Osteoblast (primary cell): ENCODE data around the gene GPR78. TPM values are rescaled to one million over a fixed set of nuclear protein-coding genes. Genes with fewer than 3 reads are reported as not detected.
A peak's percentile ranks its signal among the peaks of the same experiment; 100 is the strongest.

Experiments used
- DNase-seq: peaks from one replicate; pipeline ENCODE4 v3.0.0; 2011; ENCODE audit warnings: low spot score, mixed read lengths; ENCODE audit not compliant: insufficient read length; ENCODE audit errors: missing footprints
- H2AFZ ChIP-seq: 2 replicates; pipeline ENCODE4 v1.6.0; 2011; ENCODE audit warnings: mild to moderate bottlenecking, low read length
- H3K27ac ChIP-seq: 2 replicates; pipeline ENCODE4 v1.5.1; 2011; ENCODE audit warnings: mild to moderate bottlenecking, low read depth, low read length, moderate library complexity
- H3K27me3 ChIP-seq: 2 replicates; pipeline ENCODE4 v1.6.0; 2012; ENCODE audit warnings: mild to moderate bottlenecking, control low read depth, inconsistent platforms, low read length, moderate library complexity; ENCODE audit not compliant: insufficient read depth
- H3K36me3 ChIP-seq: 2 replicates; pipeline ENCODE4 v1.5.1; 2011; ENCODE audit warnings: mild to moderate bottlenecking, low read length, control low read depth, moderate library complexity; ENCODE audit not compliant: insufficient read depth
- H3K4me1 ChIP-seq: 2 replicates; pipeline ENCODE4 v1.5.1; 2011; ENCODE audit warnings: mild to moderate bottlenecking, low read length, control low read depth, moderate library complexity; ENCODE audit not compliant: insufficient read depth
- H3K4me2 ChIP-seq: 2 replicates; pipeline ENCODE4 v1.6.0; 2011; ENCODE audit warnings: mild to moderate bottlenecking, low read length; ENCODE audit not compliant: insufficient read depth
- H3K4me3 ChIP-seq: fragments of 200-600 bp; sonication (generic); 3 replicates; pipeline ENCODE4 v1.5.1; 2012; ENCODE audit warnings: mild to moderate bottlenecking, low read length, inconsistent platforms; ENCODE audit not compliant: insufficient read depth
- H3K79me2 ChIP-seq: 2 replicates; pipeline ENCODE4 v1.6.0; 2012; ENCODE audit warnings: mild to moderate bottlenecking, low read length, control low read depth, inconsistent platforms; ENCODE audit not compliant: insufficient read depth
- H3K9me3 ChIP-seq: 2 replicates; pipeline ENCODE4 v1.5.1; 2011; ENCODE audit warnings: low read depth, low read length, control low read depth
- H4K20me1 ChIP-seq: 2 replicates; pipeline ENCODE4 v1.6.0; 2012; ENCODE audit warnings: mild to moderate bottlenecking, low read length, control low read depth; ENCODE audit not compliant: insufficient read depth
- CTCF ChIP-seq: IDR thresholded peaks from 2 replicates; pipeline ENCODE4 v1.5.1; 2011; ENCODE audit warnings: mild to moderate bottlenecking, low read depth, low read length, moderate library complexity; ENCODE audit errors: extremely low read depth
- total RNA-seq: library from RNA; depleted of rRNA; stranded (reverse); fragments of >200 nt; gene quantifications from 2 replicates; pipeline ENCODE4 v1.2.3, GENCODE V29; 2012

The GPR78 gene
- total RNA-seq, 1 donor: 1.8 TPM

DNA sequence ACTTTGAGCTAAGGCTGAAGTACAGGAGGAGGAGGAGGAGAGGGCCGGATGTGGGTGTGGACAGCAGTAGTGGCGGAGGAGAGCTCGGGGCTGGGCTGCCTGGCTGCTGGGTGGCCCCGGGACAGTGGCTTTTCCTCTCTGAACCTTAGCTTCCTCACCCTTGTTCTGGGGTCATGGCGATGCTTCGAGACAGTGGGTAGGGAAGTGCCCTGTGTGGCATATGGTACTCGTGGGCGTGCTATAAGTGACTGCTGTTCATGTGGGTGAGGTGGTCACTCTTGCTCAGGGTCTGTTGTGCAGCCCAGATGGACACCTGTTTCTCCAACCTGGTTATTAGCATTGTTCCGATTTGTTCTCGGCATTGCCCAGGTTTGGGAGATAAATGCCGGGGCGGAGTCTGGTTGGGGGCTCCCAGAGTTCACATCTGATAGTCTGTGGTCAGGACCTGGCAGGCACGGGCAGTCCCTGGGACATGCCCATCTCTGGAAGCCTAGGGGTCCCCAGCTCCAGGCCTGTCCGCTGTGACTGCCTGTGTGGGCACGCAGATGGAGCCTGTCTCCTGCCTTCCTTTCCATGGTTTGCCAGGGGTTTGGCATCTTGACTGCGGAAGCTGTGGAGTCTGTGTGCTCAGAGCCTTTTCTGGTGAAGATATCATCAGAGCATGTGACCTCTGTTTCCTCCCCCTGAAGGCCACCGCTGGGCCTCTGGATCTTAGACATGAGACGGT lies 7.4 kb downstream of the GPR78 start:
- H3K27me3 ChIP-seq: peaks cover 43% of the 10 kb centered on the region

DNA sequence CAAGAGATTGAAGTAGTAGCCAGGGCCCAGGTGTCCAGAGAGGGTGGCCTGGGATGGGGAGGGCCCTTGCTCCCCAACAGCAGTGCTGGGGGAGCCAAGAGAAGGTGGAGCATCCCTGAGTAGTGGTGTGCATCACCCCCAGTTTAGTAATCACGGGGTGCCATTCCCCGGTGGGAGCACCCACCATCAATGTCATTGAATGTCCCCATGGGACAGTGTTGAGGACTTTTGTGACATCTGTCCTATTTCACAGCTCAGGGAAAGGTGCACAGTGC lies 7.9 kb downstream of the GPR78 start:
- H3K4me1 ChIP-seq: peaks cover 6% of the 10 kb centered on the region
- TF ChIP-seq CTCF: no peak
- H3K79me2 ChIP-seq: no peaks in the 10 kb centered on the region
- DNase-seq: no peak
- H3K9me3 ChIP-seq: no peaks in the 10 kb centered on the region
- H4K20me1 ChIP-seq: no peaks in the 10 kb centered on the region
- H3K36me3 ChIP-seq: no peaks in the 10 kb centered on the region
- H2AFZ ChIP-seq: no peak overlapping the region
- no peak overlapping the region for H3K27ac ChIP-seq
- H3K4me2 ChIP-seq: no peak overlapping the region
- H3K27me3 ChIP-seq: peaks cover 48% of the 10 kb centered on the region
- H3K4me3 ChIP-seq: no peak overlapping the region

More for the DNA sequence above, 7.4 kb downstream of the GPR78 start:
- DNase-seq: peak; percentile 30
- Histone ChIP-seq H3K4me3 (no peak overlapping the region), H3K36me3 (no peaks in the 10 kb centered on the region), H3K9me3 (no peaks in the 10 kb centered on the region), H3K27ac (no peak overlapping the region), H2AFZ (no peak overlapping the region), H4K20me1 (no peaks in the 10 kb centered on the region), H3K4me2 (no peak overlapping the region), H3K79me2 (no peaks in the 10 kb centered on the region), H3K4me1 (peaks cover 4% of the 10 kb centered on the region)
- TF ChIP-seq CTCF: no peak

DNA sequence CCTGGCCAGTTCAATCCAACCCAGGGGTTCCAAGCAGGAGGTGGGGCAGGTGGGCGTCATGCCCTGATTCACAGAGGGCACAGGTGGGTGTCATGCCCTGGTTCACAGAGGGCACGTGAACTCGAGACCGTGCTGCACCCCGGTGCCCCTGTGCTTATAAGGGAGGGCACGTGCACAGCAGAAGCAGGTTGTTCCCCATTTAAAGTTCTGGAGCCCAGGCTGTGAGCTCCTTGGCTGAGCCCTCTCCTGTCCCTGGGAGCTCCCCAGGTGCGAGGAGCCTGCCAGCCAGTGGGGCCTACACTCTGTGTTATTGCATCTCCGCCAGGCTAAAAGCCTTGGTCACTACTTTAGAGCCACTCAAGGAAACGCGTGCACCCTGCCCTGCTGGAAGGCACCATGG lies 9.1 kb downstream of the GPR78 start:
- no peak overlapping the region for H3K4me3 ChIP-seq
- H3K27me3 ChIP-seq: peaks cover 56% of the 10 kb centered on the region
- H3K9me3 ChIP-seq: no peaks in the 10 kb centered on the region
- H3K27ac ChIP-seq: no peak overlapping the region
- no peak overlapping the region for H2AFZ ChIP-seq
- peaks cover 7% of the 10 kb centered on the region for H4K20me1 ChIP-seq
- no peaks in the 10 kb centered on the region for H3K36me3 ChIP-seq
- peaks cover 15% of the 10 kb centered on the region for H3K4me1 ChIP-seq
- no peaks in the 10 kb centered on the region for H3K79me2 ChIP-seq
- no peak for TF ChIP-seq CTCF
- peak; percentile 82 for DNase-seq
- no peak overlapping the region for H3K4me2 ChIP-seq

- no peak for TF ChIP-seq CTCF
- peaks cover 50% of the 10 kb centered on the region for H3K27me3 ChIP-seq
Observed at GRCh38 chr4:8589823-8590545, 9.8 kb downstream of the GPR78 start.

More at GRCh38 chr4:8589823-8590545, 9.8 kb downstream of the GPR78 start:
- Histone ChIP-seq H3K4me3 (no peak overlapping the region), H3K4me1 (peaks cover 15% of the 10 kb centered on the region), H4K20me1 (peaks cover 7% of the 10 kb centered on the region), H3K4me2 (no peak overlapping the region), H3K36me3 (no peaks in the 10 kb centered on the region), H2AFZ (no peak overlapping the region), H3K9me3 (no peaks in the 10 kb centered on the region), H3K79me2 (no peaks in the 10 kb centered on the region), H3K27ac (no peak overlapping the region)
- peak; percentile 93 for DNase-seq
